Measurements from ENCODE around the gene B4GALT2.
A peak's percentile ranks its signal among the peaks of the same experiment; 100 is the strongest.

Gene B4GALT2

GRCh38 chr1:44025816-44026215, 46.8 kb downstream of the B4GALT2 start:
- H3K4me3 ChIP-seq (ENCODE audit: low read depth, low read length), result no peak overlapping the region

GRCh38 chr1:44027320-44027719, 48.3 kb downstream of the B4GALT2 start:
- H3K4me3 ChIP-seq (ENCODE audit: low read depth, low read length), result no peak overlapping the region

GRCh38 chr1:44029260-44029910, 50.4 kb downstream of the B4GALT2 start:
- peak overlapping the region; percentile 88 for H3K4me3 ChIP-seq (ENCODE audit: low read depth, low read length)

- peak overlapping the region; percentile 88 for H3K4me3 ChIP-seq (ENCODE audit: low read depth, low read length)
These were observed 51.0 kb downstream of the B4GALT2 start for GRCh38 chr1:44029911-44030604.

GRCh38 chr1:44030605-44031251, 51.7 kb downstream of the B4GALT2 start:
- H3K4me3 ChIP-seq (ENCODE audit: low read depth, low read length), result peak overlapping the region; percentile 88

GRCh38 chr1:44031252-44032169, 52.5 kb downstream of the B4GALT2 start, which contains the start of gene SLC6A9:
TSS of gene SLC6A9 (minus strand) at chr1:44031462. CDS start at chr1:44024277, 7,185 bp downstream.
- peak within 1 kb of the TSS; percentile 88 for H3K4me3 ChIP-seq (ENCODE audit: low read depth, low read length)

- peak overlapping the region; percentile 88 for H3K4me3 ChIP-seq (ENCODE audit: low read depth, low read length)
These were observed 53.3 kb downstream of the B4GALT2 start for GRCh38 chr1:44032170-44032790.

GRCh38 chr1:44033041-44033575, 54.1 kb downstream of the B4GALT2 start:
- H3K4me3 ChIP-seq (ENCODE audit: low read depth, low read length), result no peak overlapping the region

- H3K4me3 ChIP-seq (ENCODE audit: low read depth, low read length), result no peak overlapping the region
These were observed 54.7 kb downstream of the B4GALT2 start for GRCh38 chr1:44033756-44034155.

- H3K4me3 ChIP-seq (ENCODE audit: low read depth, low read length), result no peak overlapping the region
These were observed 55.4 kb downstream of the B4GALT2 start for GRCh38 chr1:44034423-44034822.

GRCh38 chr1:44034976-44035716, 56.1 kb downstream of the B4GALT2 start:
- no peak overlapping the region for H3K4me3 ChIP-seq (ENCODE audit: low read depth, low read length)

GRCh38 chr1:44035726-44036408, 56.9 kb downstream of the B4GALT2 start:
- no peak overlapping the region for H3K4me3 ChIP-seq (ENCODE audit: low read depth, low read length)

GRCh38 chr1:44036409-44037139, 57.6 kb downstream of the B4GALT2 start:
- no peak overlapping the region for H3K4me3 ChIP-seq (ENCODE audit: low read depth, low read length)

- H3K4me3 ChIP-seq (ENCODE audit: low read depth, low read length), result no peak overlapping the region
These were observed 58.1 kb downstream of the B4GALT2 start for GRCh38 chr1:44037154-44037553.

- H3K4me3 ChIP-seq (ENCODE audit: low read depth, low read length), result no peak overlapping the region
These were observed 60.1 kb downstream of the B4GALT2 start for GRCh38 chr1:44038876-44039657.

- no peak overlapping the region for H3K4me3 ChIP-seq (ENCODE audit: low read depth, low read length)
These were observed 61.4 kb downstream of the B4GALT2 start for GRCh38 chr1:44040418-44040817.

All from iPS-11a (cell line).